Left renal pelvis (tissue), 4 donors: Measurements from ENCODE around the gene PTCH1. TPM values are rescaled to one million over a fixed set of nuclear protein-coding genes. Genes with fewer than 3 reads are reported as not detected.

Experiments used
- DNase-seq, 4 donors: peaks; one replicate each; pipeline ENCODE4 v3.0.0-alpha.2; 2013; ENCODE audit warnings: low read depth in 4 of 4, low spot score in 3 of 4
- polyA plus RNA-seq, 4 donors: library from polyadenylated mRNA; unstranded; fragments of 120-200 nt; gene quantifications; one replicate each; pipeline ENCODE4 v1.2.1, GENCODE V29; 2013; ENCODE audit not compliant: insufficient read length in 4 of 4

PTCH1 gene
- polyA plus RNA-seq: 10 to 100 TPM; 25.7 to 36.1 (median 30.0) TPM

DNA sequence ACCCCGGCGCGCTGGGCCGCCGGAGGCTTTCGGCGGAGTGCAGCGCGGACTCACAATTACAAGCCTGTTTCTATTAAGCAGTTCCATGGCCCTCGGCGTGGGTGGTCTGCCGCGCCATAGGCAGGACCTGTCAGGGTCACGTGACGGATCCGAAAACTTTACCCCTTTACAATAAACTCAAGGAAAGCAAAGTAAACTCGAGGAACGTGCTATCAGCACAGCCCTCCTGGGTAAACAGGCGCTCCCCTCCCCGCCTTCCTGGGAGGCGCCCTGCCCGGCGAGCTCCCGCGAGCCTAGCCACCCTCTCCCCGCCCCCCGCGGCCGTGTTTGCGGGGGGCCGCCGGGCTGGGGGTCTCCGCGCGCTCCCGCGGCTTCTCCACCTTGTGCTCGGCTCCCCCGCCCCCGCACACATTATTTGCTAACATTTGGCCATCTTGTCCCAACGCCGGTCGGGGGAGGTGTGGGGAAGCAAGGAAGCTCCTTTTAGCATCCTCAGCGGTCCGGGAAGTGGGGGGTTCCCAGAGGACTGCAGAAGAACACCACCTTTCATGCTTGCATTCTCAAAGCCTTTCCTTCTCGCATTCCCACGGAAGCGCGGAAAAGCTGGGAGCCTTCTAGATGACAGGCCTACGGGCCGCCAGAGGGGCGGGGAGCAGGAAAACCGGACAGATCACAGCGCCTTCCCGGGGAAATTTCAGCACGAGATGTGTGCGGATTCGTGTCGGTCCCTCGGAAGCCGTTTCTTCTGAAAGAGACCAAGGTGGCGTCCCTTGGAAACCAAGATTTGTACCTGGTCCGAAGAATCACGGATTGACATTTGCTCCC is at the start of gene PTCH1:
Gene PTCH1 (minus strand): TSS at position 238 of the 825 bp plus-strand sequence.
- no peak for DNase-seq

DNA sequence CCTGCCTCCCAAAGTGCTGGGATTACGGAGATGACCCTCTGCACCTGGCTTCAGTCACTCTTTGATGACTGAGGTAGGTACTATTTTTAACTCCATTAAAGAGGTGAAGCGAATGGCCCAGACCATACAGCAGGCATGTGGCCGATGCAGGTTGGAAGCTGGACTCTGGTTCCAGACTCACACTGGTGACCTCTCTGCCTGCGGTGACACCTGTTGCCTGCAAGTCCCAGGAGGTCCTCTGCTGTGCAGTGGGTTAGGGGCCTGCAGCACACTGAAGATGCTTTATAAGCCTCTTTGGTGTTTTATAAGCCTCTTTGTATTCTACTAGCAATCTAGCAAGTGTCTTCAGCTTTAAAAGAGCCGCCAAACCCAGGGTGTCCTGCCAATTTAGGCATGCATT is 49.2 kb upstream of the PTCH1 start:
- no peak for DNase-seq

DNA sequence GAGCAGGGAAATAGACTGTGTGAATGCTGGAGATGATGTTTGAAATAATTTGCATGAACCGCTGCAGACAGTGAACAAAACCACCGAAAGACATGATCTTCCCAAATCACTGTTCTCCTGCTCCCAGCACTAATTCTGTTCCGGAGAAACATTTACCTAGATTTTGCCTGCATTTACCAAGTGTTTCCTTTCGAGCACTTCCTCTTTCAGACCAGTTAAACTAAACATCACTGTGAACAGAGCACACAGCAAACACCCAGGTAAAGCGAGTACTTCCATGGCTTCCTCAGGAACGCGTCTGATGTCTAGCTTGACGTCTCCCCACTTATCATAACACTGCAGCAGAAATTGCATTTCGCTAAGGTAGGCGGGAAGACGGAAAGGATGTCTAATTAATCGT is 45.1 kb upstream of the PTCH1 start:
- no peak for DNase-seq

DNA sequence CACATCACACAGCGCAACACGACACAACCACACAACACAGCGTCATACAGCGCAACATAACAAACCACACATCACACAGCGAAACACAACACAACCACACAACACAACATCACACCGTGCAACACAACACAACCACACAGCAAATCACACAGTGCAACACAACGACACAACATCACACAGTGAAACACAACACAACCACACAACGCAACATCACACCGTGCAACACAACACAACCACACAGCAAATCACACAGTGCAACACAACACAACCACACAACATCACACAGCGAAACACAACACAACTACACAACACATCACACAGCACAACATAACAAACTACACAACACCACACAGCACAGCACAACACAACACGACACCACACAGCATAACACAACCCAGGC is 40.4 kb upstream of the PTCH1 start:
- no peak for DNase-seq

DNA sequence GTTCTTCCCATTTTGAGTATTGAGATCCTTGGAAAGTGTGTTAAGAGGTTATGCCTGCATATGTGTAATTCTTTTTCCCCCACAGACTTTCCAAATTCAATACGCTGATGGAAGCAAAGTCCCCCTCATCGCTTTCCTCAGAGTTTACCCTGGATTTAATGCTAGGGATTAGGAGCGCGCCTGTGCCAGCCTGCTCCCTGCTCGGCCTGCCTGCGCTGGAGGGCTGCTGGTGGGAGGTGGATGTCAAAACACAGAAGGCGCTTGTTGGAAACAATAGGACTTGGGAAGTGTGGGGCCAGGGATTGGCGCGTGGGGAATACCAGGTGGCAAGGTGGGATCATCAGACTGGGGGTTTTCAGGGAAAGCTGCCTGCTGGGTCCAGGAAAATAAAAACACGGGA is 39.8 kb upstream of the PTCH1 start:
- no peak for DNase-seq

DNA sequence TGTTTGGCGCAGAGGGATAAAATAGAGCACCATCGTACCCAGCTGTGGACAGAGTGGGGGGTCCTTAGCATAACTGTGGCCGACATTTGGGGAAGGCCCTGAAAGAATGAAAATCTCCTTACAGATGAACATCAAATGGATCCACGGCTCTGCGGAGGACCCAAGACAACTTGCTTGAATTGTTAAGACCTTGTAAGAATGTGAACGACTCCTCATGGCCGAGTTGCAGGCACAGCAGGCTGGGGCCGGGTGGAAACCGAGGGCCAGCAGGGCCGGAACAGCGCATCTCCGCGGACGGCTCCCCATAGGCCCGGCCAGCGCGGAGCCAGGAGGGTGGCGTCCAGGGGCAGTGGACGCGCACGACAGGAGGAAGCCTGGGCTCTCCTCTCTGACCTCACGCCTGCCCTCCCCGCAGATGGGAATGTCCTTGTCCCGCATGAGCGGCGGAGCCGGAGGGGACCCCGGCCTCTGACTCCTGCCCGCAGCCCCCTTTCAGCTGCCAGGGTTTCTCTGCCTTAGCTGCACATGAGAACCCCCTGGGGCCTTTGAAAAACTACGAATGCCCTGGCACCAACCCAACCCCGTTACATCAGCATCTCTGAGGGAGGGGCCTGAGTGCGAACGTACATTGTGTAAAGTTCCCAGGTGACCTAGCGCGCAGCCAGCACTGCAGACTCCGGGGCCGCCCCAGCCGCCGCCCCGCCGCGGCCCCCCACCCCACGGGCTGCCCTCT is 36.2 kb upstream of the PTCH1 start:
- DNase-seq: peak; percentile 39 to 52 (median 46)

DNA sequence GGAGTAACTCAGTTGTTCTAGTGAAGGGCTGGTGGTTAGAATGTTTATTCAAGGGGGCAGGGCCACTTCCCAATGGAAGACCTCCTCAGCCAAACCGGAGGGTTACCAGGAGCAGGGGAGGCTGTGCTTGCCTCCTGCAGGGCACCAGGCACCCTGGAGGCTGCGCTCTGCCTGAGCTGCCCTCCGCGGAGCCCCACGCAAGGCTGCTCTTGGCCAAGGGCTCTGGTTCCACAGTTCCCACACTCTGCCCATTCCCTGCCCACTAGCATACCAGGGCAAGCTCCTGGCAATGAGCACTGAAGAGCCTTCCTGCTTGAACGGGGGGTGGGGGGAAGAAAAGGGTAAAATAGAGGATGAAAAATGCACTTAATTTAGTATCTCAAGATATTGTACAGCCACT is 35.5 kb upstream of the PTCH1 start:
- no peak for DNase-seq

DNA sequence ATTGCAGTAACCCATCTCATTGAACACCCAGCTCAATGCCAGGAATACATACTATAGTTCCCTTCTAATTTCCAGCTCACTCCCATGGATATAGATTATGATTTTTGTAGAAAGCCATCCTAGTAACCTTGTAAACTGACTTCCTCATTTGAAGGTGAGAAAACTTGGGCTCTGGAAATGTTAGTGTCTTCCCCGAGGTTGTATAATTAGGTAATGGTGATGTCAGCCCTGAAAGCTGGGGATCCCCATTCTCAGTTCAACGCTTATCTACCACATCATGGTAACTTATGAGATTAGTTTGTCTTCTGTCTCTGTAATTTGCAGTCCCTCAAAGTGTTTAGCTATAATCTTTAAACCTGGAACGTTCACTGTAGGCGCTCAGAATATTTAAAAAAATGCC is 34.6 kb upstream of the PTCH1 start:
- DNase-seq: no peak

DNA sequence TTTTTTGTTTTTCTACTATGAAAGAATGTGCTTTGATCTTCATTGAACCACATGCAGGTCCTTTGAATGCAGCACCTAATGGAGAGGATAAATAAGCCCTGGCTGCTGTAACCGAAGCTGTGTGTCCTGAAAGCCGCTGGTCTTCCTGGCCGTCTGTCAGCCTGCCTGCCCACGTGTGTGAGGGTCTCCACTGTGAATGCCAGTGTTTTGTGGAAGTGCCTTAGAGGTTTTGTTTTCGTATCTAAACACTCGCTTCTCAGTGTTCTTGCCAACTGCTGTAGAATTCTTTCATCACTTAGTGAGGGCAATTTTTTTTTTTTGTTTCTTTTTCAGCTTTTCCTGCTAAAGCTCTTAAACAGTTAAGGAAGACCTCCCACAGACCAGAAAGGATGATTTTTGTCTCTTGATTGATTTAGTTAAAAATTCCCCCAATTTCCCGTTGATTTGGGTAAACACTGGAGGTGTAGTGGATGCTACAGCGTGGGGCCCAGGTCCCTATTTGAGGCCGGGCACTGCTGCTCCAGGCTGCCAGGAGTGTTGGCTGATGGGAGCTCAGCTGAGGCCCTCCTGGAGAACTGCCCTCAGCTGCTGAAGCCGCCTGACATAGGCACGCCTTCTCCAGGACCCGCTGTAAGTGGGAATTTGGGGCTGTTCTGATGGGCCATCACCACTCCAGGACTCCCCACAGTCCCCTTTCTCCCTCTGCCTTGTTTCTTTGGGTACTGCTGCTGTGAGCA is 29.2 kb upstream of the PTCH1 start:
- DNase-seq: no peak

DNA sequence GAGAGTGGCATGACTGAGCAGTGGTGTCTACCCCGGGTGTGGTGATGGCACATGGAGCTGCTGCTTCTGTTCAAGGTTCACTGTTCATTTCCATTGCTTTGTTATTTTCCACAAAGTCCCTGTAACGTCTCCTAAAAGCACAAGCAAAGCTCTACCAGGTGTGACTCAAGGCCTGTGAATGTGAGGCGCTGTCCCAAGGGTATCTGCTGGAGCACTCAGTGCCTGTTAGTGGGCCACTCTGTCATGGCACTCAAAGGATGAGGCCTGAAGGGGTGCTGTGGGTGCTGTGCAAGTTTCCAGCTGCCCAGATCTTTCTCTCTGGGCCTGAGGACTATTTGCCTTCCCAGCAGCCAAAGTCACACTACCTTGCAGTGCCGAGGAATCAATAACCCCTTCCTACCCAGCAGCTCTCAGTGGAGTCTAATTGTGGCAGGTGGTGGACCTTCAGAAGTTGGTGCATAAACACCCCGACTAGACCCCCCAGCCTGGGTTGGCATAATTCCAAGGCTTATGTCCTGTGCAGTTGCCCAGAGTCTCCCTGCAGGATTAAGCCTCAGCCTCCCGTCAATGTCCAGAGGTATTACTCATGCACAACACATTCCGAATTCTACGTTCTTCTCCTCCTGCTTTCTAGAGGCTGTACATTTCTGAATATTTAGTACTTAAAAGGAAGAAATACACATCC is 17.4 kb upstream of the PTCH1 start:
- no peak for DNase-seq

DNA sequence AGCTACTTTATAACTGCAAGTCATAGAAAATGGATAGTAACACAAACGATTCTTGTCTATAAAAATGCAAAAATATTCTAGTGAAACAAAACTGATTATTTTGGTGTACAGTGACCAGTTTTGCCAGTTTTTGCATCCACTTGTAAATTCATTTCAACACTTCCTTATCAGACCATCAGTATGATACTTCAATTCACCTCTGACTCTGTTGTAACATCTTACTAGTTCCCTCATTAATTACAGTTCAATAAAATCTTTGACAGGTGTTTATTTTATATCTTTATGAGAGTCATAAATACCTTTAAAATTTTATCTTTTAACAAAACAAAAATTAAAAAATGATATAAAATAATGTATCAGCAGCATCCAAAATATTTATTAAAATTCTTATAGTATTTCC is 13.1 kb upstream of the PTCH1 start:
- no peak for DNase-seq

DNA sequence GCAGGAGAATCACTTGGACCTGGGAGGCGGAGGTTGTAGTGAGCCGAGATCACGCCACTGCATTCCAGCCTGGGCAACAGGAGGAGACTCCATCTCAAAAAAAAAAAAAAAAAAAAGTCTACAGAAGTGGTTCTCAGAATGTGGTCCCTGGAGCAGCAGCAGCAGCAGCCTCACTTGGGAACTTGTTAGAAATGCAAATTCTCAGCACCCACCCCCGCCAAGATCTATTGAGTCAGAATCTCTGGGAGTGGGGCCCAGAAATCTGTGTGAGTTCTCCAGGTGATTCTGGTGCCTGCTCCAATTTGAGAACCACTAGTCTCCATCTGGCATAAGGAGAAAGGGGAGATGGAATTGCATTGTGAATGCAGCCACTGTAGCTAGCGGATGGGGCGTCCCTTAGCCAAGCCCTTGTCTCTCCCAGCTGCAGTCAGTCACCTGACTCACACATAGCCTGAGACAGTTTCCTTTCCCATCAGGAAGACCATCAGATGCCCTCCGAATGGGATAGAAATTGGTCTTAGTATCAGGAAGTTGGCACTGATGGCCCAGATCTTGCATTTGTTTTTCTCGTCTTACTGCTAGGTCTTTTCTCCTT is 12.2 kb upstream of the PTCH1 start:
- no peak for DNase-seq

DNA sequence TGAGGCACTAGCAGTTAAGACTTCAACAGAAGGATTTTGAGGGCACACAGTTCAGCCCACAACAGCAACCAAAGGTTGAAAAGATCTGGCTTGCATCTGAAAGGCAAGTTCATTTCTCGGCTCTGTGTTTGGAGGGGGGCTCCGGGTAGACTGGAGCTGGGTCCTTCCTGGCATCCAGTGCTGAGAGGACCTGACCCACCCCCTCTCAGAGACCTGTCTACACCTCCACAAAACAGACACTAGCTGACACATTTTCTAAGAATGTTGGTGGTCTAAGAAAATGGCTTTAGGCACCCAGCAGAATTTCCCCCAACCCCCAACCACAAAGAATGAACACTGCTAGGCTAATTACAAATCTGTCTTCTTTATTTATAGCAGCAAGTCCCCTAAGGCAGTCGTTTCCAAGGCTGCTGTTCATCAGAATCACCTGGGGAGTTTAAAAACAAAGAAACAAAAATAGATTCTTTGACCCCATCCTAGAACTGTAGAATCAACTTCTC is 6.2 kb upstream of the PTCH1 start:
- DNase-seq: no peak

DNA sequence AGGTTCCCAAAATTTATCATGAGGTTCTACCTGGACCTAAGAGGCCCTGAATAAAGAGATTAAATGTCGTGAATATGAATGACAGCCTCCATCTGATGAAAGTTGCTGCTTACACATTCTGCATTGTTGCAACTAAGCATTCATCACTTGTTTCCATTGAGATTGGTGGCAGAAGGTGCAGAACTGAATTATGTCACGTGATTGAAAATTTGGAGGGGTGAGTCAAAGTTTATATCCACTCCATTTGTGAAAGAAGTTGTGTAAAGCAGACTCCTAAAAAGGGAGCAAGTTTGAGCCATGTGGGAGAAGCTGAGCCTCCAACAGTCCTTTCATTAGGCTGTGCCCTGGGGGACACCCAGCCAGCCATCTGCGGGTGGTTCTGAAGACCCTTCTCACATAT is 4.9 kb upstream of the PTCH1 start:
- no peak for DNase-seq

DNA sequence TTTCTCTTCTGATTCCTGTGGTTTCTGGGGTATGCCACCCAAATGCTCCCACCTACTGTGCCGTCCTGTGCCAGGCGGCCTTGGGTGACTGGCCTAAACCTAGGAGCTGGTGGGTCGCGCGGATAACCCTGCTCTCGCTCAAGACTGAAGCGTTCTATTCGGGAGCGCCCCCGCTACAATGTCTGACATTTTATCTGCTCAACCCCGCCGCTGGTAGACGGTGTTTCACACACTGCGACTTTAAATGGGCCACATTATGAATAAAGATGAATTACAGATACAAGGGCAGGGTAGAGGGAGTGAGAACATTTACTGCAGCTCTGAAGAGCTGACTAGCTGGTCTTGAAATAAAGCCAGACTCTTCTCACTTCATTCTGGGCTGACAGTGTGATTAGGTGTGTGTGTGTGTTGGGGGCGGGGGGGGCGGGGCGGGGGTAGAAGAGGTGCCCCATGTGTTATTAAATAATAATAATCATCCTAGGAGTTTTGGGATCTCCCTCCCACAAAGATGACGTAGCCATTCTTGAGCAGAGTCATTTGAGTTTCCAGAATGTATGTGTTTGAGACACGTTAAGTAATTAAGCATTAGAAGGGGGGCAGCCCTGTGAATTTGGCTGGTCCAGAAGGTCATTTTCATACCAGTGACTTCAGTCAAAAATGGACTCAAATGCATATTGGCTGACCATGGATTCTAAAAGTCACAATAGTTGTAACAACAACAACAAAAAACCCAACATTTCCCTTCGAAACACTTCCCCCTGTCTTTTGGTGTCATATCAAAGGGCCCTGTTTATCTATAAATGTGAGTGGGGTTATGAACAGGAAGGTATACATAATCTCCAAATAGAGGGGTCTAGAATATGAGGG is 1.0 kb upstream of the PTCH1 start:
- DNase-seq: no peak

DNA sequence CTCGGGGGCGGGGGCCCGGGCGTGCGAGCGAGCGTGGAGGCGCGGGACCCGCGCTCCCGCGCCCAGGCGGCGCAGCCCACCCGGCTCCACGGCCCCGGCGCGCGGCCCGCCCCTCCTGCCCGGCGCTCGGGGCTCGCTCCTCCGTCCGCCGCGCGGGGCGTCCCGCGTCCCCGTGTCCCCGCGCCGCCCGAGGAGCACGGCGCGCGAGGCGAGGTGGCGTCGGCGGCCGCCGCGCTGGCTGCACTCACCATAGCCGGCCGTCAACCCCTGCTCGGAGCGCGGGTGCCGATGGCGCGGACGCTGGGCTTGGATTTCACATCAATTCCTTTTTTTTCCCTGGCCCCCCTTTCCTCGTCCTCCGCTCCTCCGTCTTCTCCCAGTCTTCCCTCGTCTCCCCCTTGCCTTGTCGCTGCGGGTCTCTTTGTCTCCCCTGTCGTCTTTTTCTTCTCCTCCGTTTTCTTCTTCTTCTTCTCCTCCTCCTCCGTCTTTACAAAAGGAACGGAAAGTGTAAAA is 494 bp downstream of the PTCH1 start:
- DNase-seq: no peak

DNA sequence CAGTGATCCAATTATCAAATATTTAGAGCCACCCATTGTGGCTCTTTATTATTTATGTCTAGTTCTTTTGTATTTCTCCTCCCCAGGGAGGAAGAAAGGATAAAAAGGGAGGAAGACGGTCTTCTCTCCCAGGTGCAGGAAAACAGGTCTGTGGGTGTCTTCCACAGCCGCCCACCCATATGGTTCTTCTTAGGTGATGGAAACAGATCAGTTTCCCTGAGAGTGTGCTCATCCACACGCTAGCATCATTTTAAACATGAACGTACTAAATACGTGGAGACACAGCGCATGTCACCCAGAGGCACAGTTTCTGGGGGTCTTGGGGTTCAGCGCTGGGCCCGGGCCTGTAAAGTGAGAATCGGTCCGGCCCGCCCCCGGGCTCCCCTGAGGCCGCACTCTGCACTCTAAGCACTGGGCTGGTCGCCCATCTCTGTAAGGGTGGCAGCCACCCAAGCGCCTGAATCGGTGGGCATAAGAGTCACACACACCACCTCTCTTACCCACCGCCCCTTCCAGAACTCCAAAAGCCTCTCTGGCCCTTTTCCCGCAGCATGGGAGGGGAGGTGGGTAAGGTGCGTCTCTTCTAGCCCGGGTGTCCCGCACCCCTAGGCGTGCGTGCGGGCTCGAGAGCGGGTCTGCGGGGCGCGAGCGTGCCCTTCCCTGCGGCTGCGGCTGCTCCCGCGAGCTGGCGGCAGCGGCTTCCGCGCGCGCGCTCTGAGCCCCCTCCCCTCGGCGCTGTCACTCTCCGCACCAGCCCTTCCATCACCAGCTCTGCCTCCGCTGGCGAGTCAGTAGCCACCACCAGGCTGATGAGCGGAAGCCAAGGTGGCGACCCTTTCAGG is 1.3 kb downstream of the PTCH1 start:
- DNase-seq: no peak

DNA sequence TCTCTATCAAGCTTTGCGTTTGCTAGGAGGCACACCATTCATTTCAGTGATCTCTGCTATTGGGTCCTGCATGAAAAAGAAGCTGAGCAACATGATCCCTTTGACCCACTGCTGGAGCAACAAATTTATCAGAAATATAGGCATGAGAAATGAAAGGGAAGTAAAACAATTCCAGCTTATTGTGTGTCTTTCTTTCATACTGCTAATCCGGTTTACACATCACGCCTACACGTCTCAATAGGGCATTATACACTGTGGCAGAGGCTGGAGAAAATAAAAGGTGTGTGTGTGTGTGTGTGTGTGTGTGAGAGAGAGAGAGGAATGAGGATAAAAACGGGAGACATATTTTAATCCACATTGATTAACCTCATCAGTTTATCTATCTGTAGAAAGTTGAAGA is 2.4 kb downstream of the PTCH1 start:
- DNase-seq: no peak
